Sigmoid colon (tissue), 4 donors: Measurements from ENCODE around the gene RIOK1.

Experiments used
- EP300 ChIP-seq, 4 donors: sonication (generic); formaldehyde crosslinking; IDR thresholded peaks; one replicate each; pipeline ENCODE4 v1.6.1; 2017; ENCODE audit warnings: antibody characterized with exemption in 4 of 4
- POLR2A ChIP-seq, 2 donors: fragments of 450-650 bp; IDR thresholded peaks; one replicate each; pipeline ENCODE4 v1.6.1; 2016; ENCODE audit warnings: antibody characterized with exemption in 2 of 2, mild to moderate bottlenecking in 2 of 2, moderate library complexity in 2 of 2
- POLR2AphosphoS5 ChIP-seq, 4 donors: sonication (generic); formaldehyde crosslinking; IDR thresholded peaks; one replicate each; pipeline ENCODE4 v1.6.1; 2017; ENCODE audit warnings: antibody characterized with exemption in 4 of 4
- TF ChIP-seq, protein P1 (sequence below), 4 experiments: fragments of 450-650 bp in 3 of 4; fragments of 200-600 bp in 1 of 4; IDR thresholded peaks; one replicate each; pipeline ENCODE4 v1.5.1; 2016 to 2019; ENCODE audit warnings: antibody characterized with exemption in 4 of 4, mild to moderate bottlenecking in 3 of 4, moderate library complexity in 2 of 4

DNA sequence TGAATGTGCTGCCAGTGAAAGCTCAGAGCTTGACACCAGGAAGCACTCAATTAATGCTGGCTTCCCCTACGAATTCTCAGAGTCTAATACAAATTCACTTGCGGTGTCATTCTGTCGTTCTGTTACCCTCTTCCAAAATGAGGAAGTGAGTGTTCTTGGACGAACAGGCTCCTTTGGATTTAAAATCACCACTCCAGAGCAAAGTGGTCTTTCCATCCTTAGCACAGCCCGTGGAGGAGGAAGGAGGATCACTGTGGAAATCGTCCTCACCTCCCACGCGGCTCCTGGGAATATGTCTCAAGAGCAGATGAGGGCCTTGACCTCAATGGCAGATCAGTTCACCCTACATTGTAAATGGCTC lies 41.7 kb downstream of the RIOK1 start:
- TF ChIP-seq EP300 (IDR thresholded peaks at IDR 0.05), result no peak
- TF ChIP-seq, protein P1, sequence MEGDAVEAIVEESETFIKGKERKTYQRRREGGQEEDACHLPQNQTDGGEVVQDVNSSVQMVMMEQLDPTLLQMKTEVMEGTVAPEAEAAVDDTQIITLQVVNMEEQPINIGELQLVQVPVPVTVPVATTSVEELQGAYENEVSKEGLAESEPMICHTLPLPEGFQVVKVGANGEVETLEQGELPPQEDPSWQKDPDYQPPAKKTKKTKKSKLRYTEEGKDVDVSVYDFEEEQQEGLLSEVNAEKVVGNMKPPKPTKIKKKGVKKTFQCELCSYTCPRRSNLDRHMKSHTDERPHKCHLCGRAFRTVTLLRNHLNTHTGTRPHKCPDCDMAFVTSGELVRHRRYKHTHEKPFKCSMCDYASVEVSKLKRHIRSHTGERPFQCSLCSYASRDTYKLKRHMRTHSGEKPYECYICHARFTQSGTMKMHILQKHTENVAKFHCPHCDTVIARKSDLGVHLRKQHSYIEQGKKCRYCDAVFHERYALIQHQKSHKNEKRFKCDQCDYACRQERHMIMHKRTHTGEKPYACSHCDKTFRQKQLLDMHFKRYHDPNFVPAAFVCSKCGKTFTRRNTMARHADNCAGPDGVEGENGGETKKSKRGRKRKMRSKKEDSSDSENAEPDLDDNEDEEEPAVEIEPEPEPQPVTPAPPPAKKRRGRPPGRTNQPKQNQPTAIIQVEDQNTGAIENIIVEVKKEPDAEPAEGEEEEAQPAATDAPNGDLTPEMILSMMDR (IDR thresholded peaks at IDR 0.05), result no peak
- no peak for TF ChIP-seq POLR2A (IDR thresholded peaks at IDR 0.05)
- TF ChIP-seq POLR2AphosphoS5 (IDR thresholded peaks at IDR 0.05), result no peak
